GM20000 (cell line): ENCODE results near the gene KRT6C.

Source experiments
- DNase-seq: peaks from one replicate; pipeline ENCODE4 v3.0.0; 2012; ENCODE audit warnings: low spot score
- CTCF ChIP-seq: IDR thresholded peaks from 2 replicates; pipeline ENCODE4 v1.5.1; 2012; ENCODE audit warnings: mild to moderate bottlenecking, control low read depth; ENCODE audit errors: extremely low read depth, missing control alignments

Gene KRT6C

GRCh38 chr12:52442600-52443061 lies 31.0 kb downstream of the KRT6C start:
- TF ChIP-seq CTCF: no peak
- DNase-seq: no peak

- DNase-seq: no peak
- no peak for TF ChIP-seq CTCF
These were observed 32.2 kb downstream of the KRT6C start for GRCh38 chr12:52441320-52441911.

GRCh38 chr12:52440821-52441319 lies 32.7 kb downstream of the KRT6C start:
- DNase-seq: no peak

GRCh38 chr12:52439845-52440244 lies 33.8 kb downstream of the KRT6C start:
- DNase-seq: no peak
- no peak for TF ChIP-seq CTCF

More at GRCh38 chr12:52440821-52441319, 32.7 kb downstream of the KRT6C start:
- no peak for TF ChIP-seq CTCF

GRCh38 chr12:52439420-52439819 lies 34.2 kb downstream of the KRT6C start:
- no peak for DNase-seq
- no peak for TF ChIP-seq CTCF

- TF ChIP-seq CTCF: no peak
- no peak for DNase-seq
These were observed 35.0 kb downstream of the KRT6C start for GRCh38 chr12:52438305-52439301.

GRCh38 chr12:52437508-52437907 lies 36.1 kb downstream of the KRT6C start:
- no peak for DNase-seq
- no peak for TF ChIP-seq CTCF
